NCI-H1694 treated with DMSO at 0.1 percent for 48 hours (cell line): ENCODE measurements around the gene MEF2C.

Source experiments
- DNase-seq: peaks from one replicate; lab custom pipeline; 2025; lab: John Stamatoyannopoulos, UW

Gene MEF2C

DNA sequence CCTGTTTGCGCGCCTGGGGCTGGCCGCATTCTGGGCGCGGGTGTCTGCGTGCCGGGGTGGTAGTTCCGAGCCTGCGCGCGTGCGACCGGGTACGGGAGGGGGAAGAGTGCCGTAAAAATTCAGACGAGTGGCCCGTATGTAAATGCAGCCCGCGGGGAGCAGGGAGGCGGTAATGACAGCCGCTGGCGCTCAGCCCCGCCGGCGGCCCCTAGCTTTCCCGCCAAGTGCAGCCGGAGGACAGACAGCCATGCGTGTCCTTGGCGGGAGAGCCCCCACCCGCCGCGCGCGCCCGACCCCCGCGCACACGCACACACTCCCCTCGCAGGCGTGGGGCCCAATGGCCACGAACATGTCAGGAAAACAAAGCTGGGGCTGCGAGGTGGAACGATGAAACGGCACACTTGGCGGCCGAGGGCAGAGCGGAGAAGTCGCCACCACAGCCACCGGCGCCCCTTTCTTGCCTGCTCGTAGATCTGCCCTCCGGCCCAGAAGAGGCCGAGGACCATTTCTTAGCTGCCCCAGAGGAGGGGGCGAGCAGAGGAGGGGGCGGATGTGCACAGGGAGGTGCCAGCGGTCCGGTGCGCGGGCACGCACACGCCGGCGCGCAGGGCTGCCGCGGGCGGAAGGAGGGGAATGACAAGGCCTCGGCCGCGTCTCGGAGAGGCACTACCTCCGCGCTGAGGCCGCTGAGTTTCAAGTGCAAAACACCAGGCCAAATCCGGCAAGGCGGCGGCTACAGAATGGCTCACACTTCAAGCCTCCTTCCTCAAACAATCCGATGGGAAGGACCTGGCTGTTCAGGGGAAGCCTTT is 208.4 kb downstream of the MEF2C start:
- no peak for DNase-seq

DNA sequence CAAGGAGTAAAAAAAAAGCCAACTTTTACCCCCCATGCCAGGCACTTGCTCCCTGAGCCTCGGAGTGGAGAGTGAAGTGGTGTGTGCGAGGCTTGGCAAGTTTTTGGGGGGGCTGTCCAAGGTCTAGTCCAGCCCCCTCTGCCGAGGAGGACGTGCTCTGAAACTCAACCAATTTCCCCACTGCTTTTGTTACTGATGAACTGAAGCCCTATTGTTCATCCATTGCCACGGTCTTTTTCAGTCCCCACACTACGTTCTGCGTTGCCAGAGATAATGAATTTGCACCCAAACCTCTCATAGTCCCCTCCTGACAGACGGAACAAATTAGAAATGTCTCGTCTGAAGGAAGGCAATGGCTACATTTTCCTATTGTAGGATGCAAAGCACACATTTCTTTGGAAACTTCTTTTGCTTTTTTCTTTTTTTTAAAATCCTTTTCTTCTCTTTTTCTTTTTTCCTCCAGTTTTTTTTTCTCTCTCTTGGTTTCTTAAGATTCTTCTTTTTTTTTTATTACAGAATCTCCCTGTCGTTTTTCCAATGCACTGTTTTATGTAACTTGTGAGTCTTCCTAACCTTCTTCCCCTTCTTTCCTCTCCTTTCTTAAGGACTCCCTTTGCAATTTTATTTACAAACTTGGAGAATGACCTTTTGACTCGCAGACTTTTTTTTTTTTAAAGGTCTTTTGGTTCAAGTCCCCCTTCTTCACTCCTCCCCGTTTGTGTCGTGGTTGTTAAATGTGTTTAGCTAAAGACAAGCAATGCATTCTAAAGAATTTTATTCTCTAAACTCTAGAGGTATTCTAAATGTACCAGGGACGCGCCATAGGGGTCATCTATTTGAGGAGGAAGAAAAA is 209.5 kb downstream of the MEF2C start:
- DNase-seq: no peak

DNA sequence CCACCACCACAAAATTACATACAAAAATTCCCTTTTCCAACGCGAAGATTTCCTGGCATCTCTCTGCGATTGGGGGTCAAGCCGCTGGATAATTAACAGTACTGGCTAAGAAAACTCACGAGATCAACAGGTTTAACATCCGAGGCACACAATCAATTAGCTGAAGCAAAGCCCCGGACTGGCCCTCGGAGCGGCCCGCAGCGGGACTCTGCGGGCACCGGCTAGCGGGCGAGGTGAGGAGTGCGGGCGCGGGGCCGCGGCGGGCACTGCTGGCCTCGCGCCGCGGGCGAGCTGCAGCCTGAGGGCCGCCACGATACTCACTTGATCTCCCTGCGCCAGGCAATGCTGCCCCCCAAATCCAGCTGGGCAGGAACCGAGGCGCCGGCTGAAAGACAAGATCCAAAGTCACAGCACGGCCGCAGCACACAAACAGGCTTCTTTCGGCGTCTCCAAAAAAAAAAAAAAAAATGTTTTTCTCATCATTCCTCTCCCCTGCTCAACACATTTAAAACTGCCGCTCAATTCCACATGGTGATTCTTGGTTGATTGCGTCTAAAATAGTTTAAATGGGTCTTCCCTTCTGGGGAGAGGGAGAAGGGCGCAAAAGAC is 210.2 kb downstream of the MEF2C start:
- DNase-seq: no peak

DNA sequence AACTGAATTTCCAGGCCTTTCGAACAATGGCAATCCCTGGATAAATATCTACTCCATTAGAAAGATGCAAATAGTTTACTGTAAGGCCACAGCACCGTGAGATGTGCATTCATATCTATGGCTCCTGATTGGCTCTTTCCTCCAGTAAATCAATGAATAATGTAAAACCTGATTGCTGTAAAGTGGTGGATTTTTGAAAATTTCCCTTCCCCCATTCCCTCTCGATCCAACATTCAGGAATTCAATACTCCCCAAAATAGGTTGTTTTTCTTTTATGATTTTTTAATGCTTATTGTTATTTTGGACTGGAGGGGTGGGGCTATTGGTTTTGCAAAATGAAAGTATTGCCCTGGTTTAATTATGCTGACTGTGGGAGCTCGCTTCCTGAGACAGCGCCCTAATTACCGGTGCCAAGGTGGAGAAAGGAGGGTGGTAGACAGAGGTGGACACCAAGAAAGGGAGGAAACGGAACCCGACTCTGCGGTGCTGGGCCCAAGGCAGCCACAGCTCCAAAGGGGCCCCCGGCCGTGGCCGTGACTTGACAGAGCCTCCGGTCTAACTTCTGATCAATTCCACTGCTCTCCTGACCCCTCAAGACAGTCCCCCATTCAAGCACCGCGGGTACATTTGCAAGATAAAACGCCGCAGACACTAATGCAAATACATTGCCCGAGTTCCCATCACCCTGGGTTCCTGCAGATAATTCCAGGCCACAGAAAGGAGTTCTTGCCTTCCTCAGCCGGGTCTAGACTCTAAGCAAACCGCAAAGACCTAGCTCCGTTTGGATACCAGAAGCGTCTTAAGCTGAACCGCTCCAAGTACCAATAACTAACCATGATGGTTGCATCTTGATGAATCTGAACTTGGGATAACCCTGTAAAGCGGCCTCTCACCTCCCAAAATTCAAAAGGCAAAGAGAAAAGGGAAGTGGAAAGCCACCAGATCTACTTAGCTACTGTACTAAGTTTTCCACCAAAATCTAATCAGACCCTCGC is 211.2 kb downstream of the MEF2C start:
- no peak for DNase-seq

- no peak for DNase-seq
Measured at GRCh38 chr5:88671106-88671504, 211.9 kb downstream of the MEF2C start.

DNA sequence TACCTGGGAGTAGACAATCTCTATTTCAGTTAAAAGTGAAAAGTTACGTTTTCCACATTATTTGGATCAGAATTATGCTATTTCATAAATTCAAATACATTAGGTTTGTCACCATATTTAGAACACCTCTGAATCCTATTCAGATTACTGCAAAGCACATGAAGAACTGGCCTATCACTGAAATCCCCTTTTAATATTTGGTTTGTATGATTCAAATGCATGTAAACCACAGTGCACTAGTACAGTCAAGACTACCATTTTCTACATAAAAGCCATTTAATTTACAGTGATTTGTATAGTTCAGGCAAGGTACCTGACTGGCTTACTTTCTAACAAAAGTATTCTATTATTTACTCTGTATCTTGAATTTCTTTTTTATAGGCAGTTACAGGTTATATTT is 212.5 kb downstream of the MEF2C start:
- DNase-seq: no peak

DNA sequence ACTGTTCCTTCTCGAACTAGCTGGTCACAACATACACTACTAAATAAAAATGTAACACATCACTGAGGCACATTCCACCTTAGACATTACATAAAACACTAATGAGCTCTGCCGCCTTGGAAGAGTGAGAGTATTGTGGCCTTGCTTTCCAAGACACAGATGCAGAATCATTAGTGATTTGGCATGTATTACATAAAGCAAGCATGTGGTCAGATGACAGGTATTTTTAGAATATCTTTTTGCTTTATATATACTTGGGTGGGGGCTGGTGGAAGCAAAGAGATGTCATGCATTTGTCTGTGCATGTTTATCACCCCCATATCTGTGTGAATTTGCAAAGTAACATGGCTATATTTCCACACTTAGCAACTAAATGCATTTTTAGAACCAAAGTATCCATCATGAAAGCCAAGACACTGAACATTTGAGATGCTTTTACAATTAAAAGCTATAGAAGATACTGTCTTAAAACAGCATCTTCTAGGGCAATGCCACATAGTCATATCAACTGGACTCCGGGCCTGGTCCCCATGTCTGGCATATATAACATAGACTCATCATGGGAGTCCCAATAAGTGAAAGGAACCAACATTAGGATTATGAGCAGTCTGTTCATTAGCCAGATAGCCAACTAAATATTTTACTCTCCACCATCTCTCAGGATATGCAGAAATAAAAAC is 213.5 kb downstream of the MEF2C start:
- DNase-seq: no peak

- no peak for DNase-seq
Measured at GRCh38 chr5:88667496-88668201, 215.3 kb downstream of the MEF2C start.
